Fibroblast of skin of abdomen (primary cell): ENCODE data around the gene NLGN4X.

Source experiments
- DNase-seq: peaks from one replicate; pipeline ENCODE4 v3.0.0-alpha.2; 2013

The NLGN4X gene

DNA sequence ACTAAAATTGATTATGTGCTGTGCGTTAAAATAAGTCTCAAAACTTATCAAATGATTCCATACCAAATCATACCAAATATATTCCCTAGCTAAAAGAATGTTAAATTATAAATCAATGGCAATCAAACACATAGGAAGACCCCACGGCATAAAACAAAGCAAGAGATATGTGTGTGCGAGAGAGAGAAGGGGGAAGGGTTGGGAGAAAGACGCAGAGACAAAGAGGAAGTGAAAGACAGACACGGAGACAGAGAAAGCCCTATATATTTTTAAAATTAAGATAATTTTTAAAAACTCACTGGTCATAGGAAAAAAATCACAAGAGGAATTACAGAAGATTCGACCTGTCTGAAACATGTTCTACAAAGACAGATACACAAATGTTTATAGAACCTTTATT lies 371.4 kb downstream of the NLGN4X start:
- DNase-seq = no peak

DNA sequence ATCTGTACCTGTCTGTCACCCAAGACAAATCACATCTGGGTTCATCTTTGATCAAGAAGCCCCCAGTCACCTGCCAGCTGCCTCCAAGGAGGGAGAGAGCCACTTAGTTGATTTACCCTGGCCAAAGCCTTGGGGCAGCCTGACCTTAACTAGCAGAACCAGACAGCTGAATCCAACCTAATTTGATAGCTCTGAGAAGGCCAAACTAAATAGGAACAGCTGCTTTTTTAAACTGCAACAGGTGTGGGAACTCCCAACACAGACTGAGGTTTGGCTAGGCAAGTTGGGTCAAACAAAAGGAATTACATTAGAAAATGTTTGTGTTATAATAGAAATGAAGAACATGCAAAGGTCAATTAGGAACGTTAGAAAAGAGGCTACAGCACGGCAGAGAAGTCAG lies 375.7 kb downstream of the NLGN4X start:
- DNase-seq = no peak

DNA sequence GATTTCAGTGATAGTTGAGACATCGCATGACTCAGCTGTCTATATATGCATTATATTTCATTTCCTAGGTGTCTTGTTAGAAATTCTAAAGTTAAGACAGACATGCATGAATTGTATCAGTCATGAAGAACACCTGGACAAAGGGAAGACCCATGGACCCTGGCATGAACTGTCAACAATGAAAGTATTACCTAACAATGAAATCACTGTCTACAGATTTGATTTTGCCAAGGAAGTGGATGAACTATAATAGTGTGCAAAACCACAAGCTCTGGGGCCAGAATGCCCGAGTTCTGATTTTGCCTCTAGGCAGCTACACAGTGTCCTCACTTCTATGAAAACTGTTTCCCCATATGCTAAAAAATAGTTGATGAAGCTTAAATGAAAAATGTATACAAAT lies 386.1 kb downstream of the NLGN4X start:
- no peak for DNase-seq
